HCT116 (cell line): Measurements from ENCODE around the gene CFAP46. TPM values are rescaled to one million over a fixed set of nuclear protein-coding genes. Genes with fewer than 3 reads are reported as not detected.

ENCODE experiments used
- ATAC-seq: fragments of 200-7000 bp; cut with Tn5 transposase; 2 replicates; pipeline ENCODE4 v1.9.1; 2020; ENCODE audit warnings: mild to moderate bottlenecking, moderate library complexity
- BruUV-seq: library from RNA; stranded (reverse); fragments of 400-500 nt; replicated peaks from 2 replicates; lab custom pipeline; 2021; lab: Mats Ljungman, UMichigan
- CTCF ChIA-PET: fragments of 300-600 bp; sonication (Branson Sonifier 250); formaldehyde crosslinking; loops from one replicate; lab custom pipeline; 2021; ENCODE audit warnings: antibody characterized with exemption; lab: Charles Lee
- POLR2A ChIA-PET: fragments of 300-600, 350-600 bp; sonication (Branson Sonifier 250); formaldehyde crosslinking; loops from one replicate; lab custom pipeline; 2021; ENCODE audit warnings: antibody characterized with exemption; lab: Charles Lee
- RAD21 ChIA-PET, 2 experiments: fragments of 300-600 bp; sonication (Branson Sonifier 250); formaldehyde crosslinking; loops; one replicate each; lab custom pipeline; 2023; ENCODE audit warnings: low total read pairs in 2 of 2; ENCODE audit not compliant: uncharacterized antibody in 2 of 2, unreplicated experiment in 2 of 2, low non-redundant PET in 1 of 2; lab: Charles Lee
- DNase-seq: peaks from one replicate; pipeline ENCODE4 v3.0.0-alpha.2; 2010; ENCODE audit warnings: low read depth, low spot score
- H2AFZ ChIP-seq: fragments of 200-600 bp; shearing (Covaris generic), sonication (generic); 2 replicates; pipeline ENCODE4 v1.6.1; 2017; ENCODE audit warnings: low read depth, mixed run types, mixed read lengths, antibody characterized with exemption, low read length; ENCODE audit not compliant: poor library complexity, severe bottlenecking
- H3K27ac ChIP-seq: 2 replicates; pipeline ENCODE4 v1.5.1; 2012; ENCODE audit warnings: low read depth, low read length
- H3K27me3 ChIP-seq: fragments of 200-600 bp; sonication (generic); 2 replicates; pipeline ENCODE4 v1.6.1; 2016; ENCODE audit warnings: mixed run types, low read length, mixed read lengths; ENCODE audit not compliant: insufficient read depth
- H3K36me3 ChIP-seq, 2 experiments: fragments of 200-500 bp in 1 of 2; fragments of 200-600 bp in 1 of 2; sonication (Bioruptor generic) in 1 of 2; sonication (generic) in 1 of 2; 2 replicates each; pipeline versions ENCODE4 v1.5.1 to v1.6.1; 2014 to 2016; ENCODE audit warnings: low read length in 2 of 2, inconsistent platforms in 1 of 2, mixed read lengths in 1 of 2, mixed run types in 1 of 2; ENCODE audit not compliant: insufficient read depth in 2 of 2, control insufficient read depth in 1 of 2
- H3K4me1 ChIP-seq, 2 experiments: fragments of 200-600 bp in 1 of 2; sonication (generic) in 1 of 2; 2 replicates each; pipeline versions ENCODE4 v1.5.1 to v1.6.1; 2012 to 2017; ENCODE audit warnings: low read length in 2 of 2, inconsistent platforms in 1 of 2, mild to moderate bottlenecking in 1 of 2, mixed read lengths in 1 of 2, mixed run types in 1 of 2, moderate library complexity in 1 of 2; ENCODE audit not compliant: insufficient read depth in 2 of 2, control insufficient read depth in 1 of 2
- H3K4me2 ChIP-seq: fragments of 200-600 bp; sonication (generic); 2 replicates; pipeline ENCODE4 v1.6.1; 2017; ENCODE audit warnings: mixed run types, low read length, mixed read lengths
- H3K4me3 ChIP-seq, 2 experiments: fragments of 200-600 bp in 1 of 2; sonication (generic) in 1 of 2; replicated peaks in 1 of 2; 2 replicates each; pipeline ENCODE4 v1.5.1; 2011 to 2016; ENCODE audit warnings: low read length in 2 of 2, control low read depth in 1 of 2, low read depth in 1 of 2, mild to moderate bottlenecking in 1 of 2, mixed read lengths in 1 of 2, mixed run types in 1 of 2
- H3K79me2 ChIP-seq: fragments of 200-600 bp; sonication (generic); 2 replicates; pipeline ENCODE4 v1.6.1; 2017; ENCODE audit warnings: mild to moderate bottlenecking, mixed run types, low read length, moderate library complexity, mixed read lengths; ENCODE audit not compliant: insufficient read depth
- H3K9ac ChIP-seq: fragments of 200-600 bp; sonication (generic); 2 replicates; pipeline ENCODE4 v1.6.1; 2016; ENCODE audit warnings: low read length, mixed read lengths
- H3K9me2 ChIP-seq: fragments of 200-600 bp; sonication (generic), shearing (Covaris generic); 2 replicates; pipeline ENCODE4 v1.6.1; 2017; ENCODE audit warnings: mixed run types, mild to moderate bottlenecking, moderate library complexity; ENCODE audit not compliant: insufficient read depth
- H3K9me3 ChIP-seq, 2 experiments: fragments of 200-500 bp in 1 of 2; fragments of 200-600 bp in 1 of 2; sonication (Bioruptor generic) in 1 of 2; sonication (generic) in 1 of 2; 2 replicates each; pipeline ENCODE4 v1.6.1; 2014 to 2017; ENCODE audit warnings: low read length in 2 of 2, mixed read lengths in 2 of 2, inconsistent platforms in 1 of 2, low read depth in 1 of 2, mild to moderate bottlenecking in 1 of 2, mixed run types in 1 of 2, moderate library complexity in 1 of 2; ENCODE audit not compliant: control insufficient read depth in 1 of 2, insufficient read depth in 1 of 2
- H4K20me1 ChIP-seq: fragments of 200-600 bp; sonication (generic), shearing (Covaris generic); 2 replicates; pipeline ENCODE4 v1.6.1; 2017; ENCODE audit warnings: mixed run types, mild to moderate bottlenecking, moderate library complexity; ENCODE audit not compliant: insufficient read depth
- ATF3 ChIP-seq: IDR thresholded peaks from 2 replicates; pipeline ENCODE4 v1.6.1; 2012
- CBX3 ChIP-seq: IDR thresholded peaks from 2 replicates; pipeline ENCODE4 v1.6.1; 2012; ENCODE audit warnings: low read depth
- CEBPB ChIP-seq: IDR thresholded peaks from 2 replicates; pipeline ENCODE4 v1.6.1; 2012; ENCODE audit warnings: low read depth
- ELF1 ChIP-seq: IDR thresholded peaks from 2 replicates; pipeline ENCODE4 v1.6.1; 2012; ENCODE audit warnings: low read depth, borderline replicate concordance
- EZH2 ChIP-seq: fragments of 200-600 bp; sonication (generic); IDR thresholded peaks from 2 replicates; pipeline ENCODE4 v1.6.1; 2017; ENCODE audit warnings: antibody characterized with exemption, mixed run types
- EZH2phosphoT487 ChIP-seq: fragments of 200-600 bp; IDR thresholded peaks from 2 replicates; pipeline ENCODE4 v1.6.1; 2018; ENCODE audit warnings: antibody characterized with exemption, borderline replicate concordance
- FOSL1 ChIP-seq: IDR thresholded peaks from 2 replicates; pipeline ENCODE4 v1.6.1; 2012; ENCODE audit warnings: low read depth
- JUND ChIP-seq: IDR thresholded peaks from 2 replicates; pipeline ENCODE4 v1.6.1; 2012
- POLR2A ChIP-seq: IDR thresholded peaks from 2 replicates; pipeline ENCODE4 v1.7.0; 2011; ENCODE audit warnings: borderline replicate concordance; ENCODE audit not compliant: insufficient read depth, insufficient read length; ENCODE audit errors: extremely low read depth
- RAD21 ChIP-seq: IDR thresholded peaks from 2 replicates; pipeline ENCODE4 v1.6.1; 2012; ENCODE audit warnings: low read depth, mild to moderate bottlenecking
- REST ChIP-seq: IDR thresholded peaks from 2 replicates; pipeline ENCODE4 v1.6.1; 2012; ENCODE audit warnings: low read depth
- SIN3A ChIP-seq: IDR thresholded peaks from 2 replicates; pipeline ENCODE4 v1.6.1; 2012; ENCODE audit warnings: low read depth
- TCF7L2 ChIP-seq: IDR thresholded peaks from 2 replicates; pipeline ENCODE4 v1.7.0; 2011; ENCODE audit warnings: borderline replicate concordance, inconsistent platforms; ENCODE audit not compliant: insufficient read depth, insufficient read length; ENCODE audit errors: extremely low read depth
- YY1 ChIP-seq: IDR thresholded peaks from 2 replicates; pipeline ENCODE4 v1.6.1; 2011; ENCODE audit warnings: low read length, low read depth, moderate library complexity, mild to moderate bottlenecking; ENCODE audit not compliant: insufficient replicate concordance; ENCODE audit errors: extremely low read depth
- ZFX ChIP-seq: fragments of 450-650 bp; IDR thresholded peaks from 2 replicates; pipeline ENCODE4 v1.6.1; 2017
- ZNF274 ChIP-seq: fragments of 200-500 bp; sonication (Bioruptor generic); IDR thresholded peaks from 2 replicates; pipeline ENCODE4 v1.6.1; 2014; ENCODE audit warnings: mild to moderate bottlenecking, low read depth, low read length, inconsistent platforms
- intact Hi-C: fragments of 100-400 bp; cut with micrococcal nuclease; formaldehyde crosslinking; loops from 2 replicates; pipeline ENCODE4 v1.10.0; 2022
- total RNA-seq: library from RNA; stranded (reverse); gene quantifications from one replicate; pipeline ENCODE4 v1.2.1, GENCODE V29; 2021; ENCODE audit not compliant: unreplicated experiment
- TF ChIP-seq, protein P1 (sequence below), 3 experiments: fragments of 200-600 bp in 1 of 3; sonication (generic) in 1 of 3; IDR thresholded peaks in 2 of 3; conservative IDR thresholded peaks in 1 of 3; 2 replicates each; pipeline ENCODE4 v1.5.1; 2012 to 2017; ENCODE audit warnings: low read depth in 2 of 3, low read length in 2 of 3, antibody characterized with exemption in 1 of 3, borderline replicate concordance in 1 of 3, control low read depth in 1 of 3, mild to moderate bottlenecking in 1 of 3, mixed read lengths in 1 of 3, mixed run types in 1 of 3, moderate library complexity in 1 of 3; ENCODE audit not compliant: insufficient read depth in 1 of 3
- TF ChIP-seq, protein P2 (sequence below): IDR thresholded peaks from 2 replicates; pipeline ENCODE4 v1.6.1; 2012

The CFAP46 gene
- total RNA-seq, 1 experiment from 2014 or later, result 1.4 TPM

DNA sequence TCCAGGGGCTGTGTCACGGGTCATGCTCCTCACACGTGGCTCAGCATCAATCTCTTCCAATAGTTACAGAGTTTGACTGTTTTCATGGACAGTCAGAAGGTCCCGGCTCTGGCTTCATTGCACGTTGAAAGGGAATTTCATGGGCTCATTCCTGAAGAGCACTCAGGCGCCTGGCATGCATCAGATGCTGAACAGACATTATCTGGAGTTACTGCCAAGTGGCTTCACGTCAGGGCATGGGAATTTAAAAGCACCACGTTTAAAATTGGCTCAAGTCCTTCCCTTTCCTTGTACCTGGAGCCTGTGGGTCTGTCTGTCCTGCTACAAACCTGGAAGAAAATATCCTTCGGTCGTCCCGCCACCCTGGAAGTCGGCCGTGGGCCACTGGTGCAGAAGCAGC, 50.4 kb downstream of the CFAP46 start:
- no peak for DNase-seq
- H3K36me3 ChIP-seq, result no peaks in the 10 kb centered on the region; a peak in 1 of 4 replicates
- H3K4me1 ChIP-seq, result no peaks in the 10 kb centered on the region
- H2AFZ ChIP-seq, result no peak overlapping the region
- H3K4me2 ChIP-seq, result no peak overlapping the region
- no peaks in the 10 kb centered on the region for H4K20me1 ChIP-seq
- H3K27me3 ChIP-seq, result 0 out of 2 replicates have a peak, but pooled peaks cover 4% of the 10 kb centered on the region
- ChIA-PET CTCF (no interaction called here), POLR2A (no interaction called here), RAD21 (no interaction called here)
- no peak for ATAC-seq
- H3K9ac ChIP-seq, result no peak overlapping the region
- intact Hi-C loops, result no loop called here
- H3K27ac ChIP-seq, result no peak overlapping the region
- H3K4me3 ChIP-seq, result no peak overlapping the region
- no peaks in the 10 kb centered on the region for H3K79me2 ChIP-seq
- no TSS peak for BruUV-seq
- TF ChIP-seq, protein P1, sequence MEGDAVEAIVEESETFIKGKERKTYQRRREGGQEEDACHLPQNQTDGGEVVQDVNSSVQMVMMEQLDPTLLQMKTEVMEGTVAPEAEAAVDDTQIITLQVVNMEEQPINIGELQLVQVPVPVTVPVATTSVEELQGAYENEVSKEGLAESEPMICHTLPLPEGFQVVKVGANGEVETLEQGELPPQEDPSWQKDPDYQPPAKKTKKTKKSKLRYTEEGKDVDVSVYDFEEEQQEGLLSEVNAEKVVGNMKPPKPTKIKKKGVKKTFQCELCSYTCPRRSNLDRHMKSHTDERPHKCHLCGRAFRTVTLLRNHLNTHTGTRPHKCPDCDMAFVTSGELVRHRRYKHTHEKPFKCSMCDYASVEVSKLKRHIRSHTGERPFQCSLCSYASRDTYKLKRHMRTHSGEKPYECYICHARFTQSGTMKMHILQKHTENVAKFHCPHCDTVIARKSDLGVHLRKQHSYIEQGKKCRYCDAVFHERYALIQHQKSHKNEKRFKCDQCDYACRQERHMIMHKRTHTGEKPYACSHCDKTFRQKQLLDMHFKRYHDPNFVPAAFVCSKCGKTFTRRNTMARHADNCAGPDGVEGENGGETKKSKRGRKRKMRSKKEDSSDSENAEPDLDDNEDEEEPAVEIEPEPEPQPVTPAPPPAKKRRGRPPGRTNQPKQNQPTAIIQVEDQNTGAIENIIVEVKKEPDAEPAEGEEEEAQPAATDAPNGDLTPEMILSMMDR (IDR thresholded peaks at IDR 0.05 in 2 of 3, conservative IDR thresholded peaks at IDR 0.05 in 1 of 3; ENCODE audit: borderline replicate concordance in 1 of 3, insufficient read depth in 1 of 3, low read depth in 2 of 3, low read length in 2 of 3), result no peak
- no peak for TF ChIP-seq ATF3
- no peak for TF ChIP-seq EZH2phosphoT487
- no peak for TF ChIP-seq FOSL1
- no peak for TF ChIP-seq TCF7L2
- TF ChIP-seq, protein P2, sequence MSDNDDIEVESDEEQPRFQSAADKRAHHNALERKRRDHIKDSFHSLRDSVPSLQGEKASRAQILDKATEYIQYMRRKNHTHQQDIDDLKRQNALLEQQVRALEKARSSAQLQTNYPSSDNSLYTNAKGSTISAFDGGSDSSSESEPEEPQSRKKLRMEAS, result no peak
- no peak for TF ChIP-seq RAD21
- TF ChIP-seq ELF1, result no peak
- TF ChIP-seq ZFX, result no peak
- no peak for TF ChIP-seq CBX3
- TF ChIP-seq POLR2A, result no peak
- TF ChIP-seq CEBPB, result no peak
- TF ChIP-seq REST, result no peak
- TF ChIP-seq ZNF274, result no peak
- no peak for TF ChIP-seq YY1
- TF ChIP-seq SIN3A, result no peak
- no peak for TF ChIP-seq JUND
- TF ChIP-seq EZH2, result no peak
- no peaks in the 10 kb centered on the region for H3K9me2 ChIP-seq
- no peaks in the 10 kb centered on the region for H3K9me3 ChIP-seq
